Measurements from ENCODE around the gene TSEN34. TPM values are rescaled to one million over a fixed set of nuclear protein-coding genes. Genes with fewer than 3 reads are reported as not detected.
"Not testable (repeated sequence)": the region's sequence is repeated elsewhere in the genome, so short reads cannot be mapped to it uniquely, and the experiment has no call there.

The TSEN34 gene
- total RNA-seq, 1 experiment from 2014 or later: 122 TPM

DNA sequence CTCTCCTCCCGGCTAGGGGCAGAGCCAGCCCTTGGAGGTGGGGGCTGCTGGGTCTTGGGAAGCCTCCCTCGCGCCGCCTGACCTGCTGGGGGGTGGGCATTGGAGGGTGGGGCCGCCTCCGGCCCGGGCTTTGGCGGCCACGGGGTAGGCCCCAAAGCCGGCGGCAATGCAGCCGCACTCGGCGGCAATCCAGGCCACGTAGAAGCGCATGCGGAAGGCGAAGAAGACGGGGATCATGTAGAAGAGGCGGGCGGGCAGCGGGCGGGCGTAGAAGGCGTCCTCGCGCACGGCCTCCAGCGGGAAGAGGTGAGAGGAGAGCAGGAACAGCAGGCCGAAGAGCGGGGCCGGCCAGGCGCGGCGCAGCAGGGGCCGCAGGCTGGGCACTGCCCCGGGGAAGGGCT, 10.4 kb upstream of the TSEN34 start:
- peaks cover 25% of the 10 kb centered on the region for H3K36me3 ChIP-seq (ENCODE audit: low read depth, low read length)
- BruUV-seq (replicated peaks): no TSS peak

DNA sequence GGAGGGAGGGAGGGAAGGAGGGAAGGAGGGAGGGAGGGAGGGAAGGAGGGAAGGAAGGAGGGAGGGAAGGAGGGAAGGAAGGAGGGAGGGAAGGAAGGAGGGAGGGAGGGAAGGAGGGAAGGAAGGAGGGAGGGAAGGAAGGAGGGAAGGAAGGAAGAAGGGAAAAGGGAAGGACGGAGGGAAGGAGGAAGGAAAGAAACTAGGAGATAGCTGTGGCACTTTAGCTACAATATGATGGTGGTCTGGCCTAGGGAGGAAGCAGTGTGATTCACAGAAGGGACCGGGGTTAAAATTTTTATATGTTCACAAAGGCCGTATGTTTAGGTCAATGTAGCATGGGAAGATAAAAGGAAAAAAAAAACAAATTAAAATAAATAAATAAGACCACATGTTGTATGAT, 9.2 kb upstream of the TSEN34 start:
- H3F3A ChIP-seq (ENCODE audit: low read length, unreplicated experiment); H3K9me3 ChIP-seq (ENCODE audit: low read length); H3K27ac ChIP-seq (ENCODE audit: low read length); intact Hi-C loops (cut with micrococcal nuclease); H3K9me2 ChIP-seq (replicated peaks; ENCODE audit: low read length); CTCF ChIA-PET; H3K4me3 ChIP-seq (ENCODE audit: low read length); H3K4me2 ChIP-seq (ENCODE audit: low read length); ATAC-seq; POLR2A ChIA-PET (ENCODE audit: unreplicated experiment); DNase-seq; H3K79me2 ChIP-seq (ENCODE audit: low read length); H3K4me1 ChIP-seq (ENCODE audit: insufficient read depth, low read length); H2AFZ ChIP-seq (ENCODE audit: low read length); H3K27me3 ChIP-seq (ENCODE audit: low read length); H3K9ac ChIP-seq (ENCODE audit: low read length); H4K20me1 ChIP-seq (ENCODE audit: low read length); BruUV-seq (replicated peaks): not testable (repeated sequence)
- peaks cover 32% of the 10 kb centered on the region for H3K36me3 ChIP-seq (ENCODE audit: low read depth, low read length)

More for the DNA sequence above, 10.4 kb upstream of the TSEN34 start:
- TF ChIP-seq, protein P1, sequence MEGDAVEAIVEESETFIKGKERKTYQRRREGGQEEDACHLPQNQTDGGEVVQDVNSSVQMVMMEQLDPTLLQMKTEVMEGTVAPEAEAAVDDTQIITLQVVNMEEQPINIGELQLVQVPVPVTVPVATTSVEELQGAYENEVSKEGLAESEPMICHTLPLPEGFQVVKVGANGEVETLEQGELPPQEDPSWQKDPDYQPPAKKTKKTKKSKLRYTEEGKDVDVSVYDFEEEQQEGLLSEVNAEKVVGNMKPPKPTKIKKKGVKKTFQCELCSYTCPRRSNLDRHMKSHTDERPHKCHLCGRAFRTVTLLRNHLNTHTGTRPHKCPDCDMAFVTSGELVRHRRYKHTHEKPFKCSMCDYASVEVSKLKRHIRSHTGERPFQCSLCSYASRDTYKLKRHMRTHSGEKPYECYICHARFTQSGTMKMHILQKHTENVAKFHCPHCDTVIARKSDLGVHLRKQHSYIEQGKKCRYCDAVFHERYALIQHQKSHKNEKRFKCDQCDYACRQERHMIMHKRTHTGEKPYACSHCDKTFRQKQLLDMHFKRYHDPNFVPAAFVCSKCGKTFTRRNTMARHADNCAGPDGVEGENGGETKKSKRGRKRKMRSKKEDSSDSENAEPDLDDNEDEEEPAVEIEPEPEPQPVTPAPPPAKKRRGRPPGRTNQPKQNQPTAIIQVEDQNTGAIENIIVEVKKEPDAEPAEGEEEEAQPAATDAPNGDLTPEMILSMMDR (conservative IDR thresholded peaks at IDR 0.05; ENCODE audit: low read depth, low read length): no peak
- no peak for TF ChIP-seq EZH2 (IDR thresholded peaks at IDR 0.05; ENCODE audit: low read length, unreplicated experiment)
- no peak for TF ChIP-seq EZH2phosphoT487 (IDR thresholded peaks at IDR 0.05; ENCODE audit: borderline replicate concordance, low read length)
- Histone ChIP-seq H3K27me3 (ENCODE audit: low read length) (no peaks in the 10 kb centered on the region), H2AFZ (ENCODE audit: low read length) (no peak overlapping the region), H3K79me2 (ENCODE audit: low read length) (no peaks in the 10 kb centered on the region), H3K9me2 (replicated peaks; ENCODE audit: low read length) (no peaks in the 10 kb centered on the region), H3K4me2 (ENCODE audit: low read length) (no peak overlapping the region), H3F3A (ENCODE audit: low read length, unreplicated experiment) (no peaks in the 10 kb centered on the region), H3K27ac (ENCODE audit: low read length) (no peak overlapping the region), H3K4me3 (ENCODE audit: low read length) (no peak overlapping the region), H3K9me3 (ENCODE audit: low read length) (no peaks in the 10 kb centered on the region), H3K9ac (ENCODE audit: low read length) (no peak overlapping the region), H3K4me1 (ENCODE audit: insufficient read depth, low read length) (no peaks in the 10 kb centered on the region), H4K20me1 (ENCODE audit: low read length) (no peaks in the 10 kb centered on the region)
- ChIA-PET CTCF (interaction anchor here (0.7 kb wide), 1 partner anchor 85 kb away, joined by 3 read pairs; no protein-coding TSS in a partner anchor), POLR2A (ENCODE audit: unreplicated experiment) (no interaction called here)
- intact Hi-C loops (cut with micrococcal nuclease): no loop called here
- DNase-seq: peak; percentile 1
- no peak for ATAC-seq

DNA sequence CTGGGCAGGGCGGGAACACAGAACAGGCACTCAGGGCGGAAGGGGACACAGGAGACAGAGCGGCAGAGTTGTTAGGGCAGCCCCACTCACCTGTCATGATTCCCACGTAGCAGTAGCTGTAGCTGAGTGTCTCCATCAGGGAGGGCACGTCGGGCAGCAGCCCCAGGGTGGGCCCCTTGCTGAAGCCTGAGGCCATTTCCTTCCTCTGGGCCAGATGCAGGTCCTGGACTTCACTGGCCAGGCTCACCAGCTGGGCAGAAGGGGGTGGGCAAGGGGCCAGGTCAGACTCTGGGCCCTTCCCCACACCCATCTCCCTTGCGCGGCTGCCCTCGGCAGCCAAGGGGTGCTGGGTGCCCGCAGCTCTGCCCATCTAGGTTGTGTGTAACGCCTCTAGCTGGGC, 7.7 kb upstream of the TSEN34 start:
- ATAC-seq (no peak), DNase-seq (no peak)
- H3K79me2 ChIP-seq (ENCODE audit: low read length): peaks cover 22% of the 10 kb centered on the region
- H3K9ac ChIP-seq (ENCODE audit: low read length): no peak overlapping the region
- H3K9me3 ChIP-seq (ENCODE audit: low read length): no peaks in the 10 kb centered on the region
- peaks cover 10% of the 10 kb centered on the region; the same call in 1 of the 2 replicates for H3K4me1 ChIP-seq (ENCODE audit: insufficient read depth, low read length)
- H3K27me3 ChIP-seq (ENCODE audit: low read length): no peaks in the 10 kb centered on the region
- no peak overlapping the region for H3K4me2 ChIP-seq (ENCODE audit: low read length)
- CTCF ChIA-PET: no interaction called here
- no peak for TF ChIP-seq EZH2 (IDR thresholded peaks at IDR 0.05; ENCODE audit: low read length, unreplicated experiment)
- no peak for TF ChIP-seq EZH2phosphoT487 (IDR thresholded peaks at IDR 0.05; ENCODE audit: borderline replicate concordance, low read length)
- no TSS peak for BruUV-seq (replicated peaks)
- no peak overlapping the region for H3K27ac ChIP-seq (ENCODE audit: low read length)
- H3K36me3 ChIP-seq (ENCODE audit: low read depth, low read length): peaks cover 33% of the 10 kb centered on the region
- no peak overlapping the region for H2AFZ ChIP-seq (ENCODE audit: low read length)
- intact Hi-C loops (cut with micrococcal nuclease): no loop called here
- no peak overlapping the region for H3K4me3 ChIP-seq (ENCODE audit: low read length)
- no peaks in the 10 kb centered on the region for H3K9me2 ChIP-seq (replicated peaks; ENCODE audit: low read length)
- no peaks in the 10 kb centered on the region for H3F3A ChIP-seq (ENCODE audit: low read length, unreplicated experiment)
- H4K20me1 ChIP-seq (ENCODE audit: low read length): no peaks in the 10 kb centered on the region
- POLR2A ChIA-PET (ENCODE audit: unreplicated experiment): no interaction called here

DNA sequence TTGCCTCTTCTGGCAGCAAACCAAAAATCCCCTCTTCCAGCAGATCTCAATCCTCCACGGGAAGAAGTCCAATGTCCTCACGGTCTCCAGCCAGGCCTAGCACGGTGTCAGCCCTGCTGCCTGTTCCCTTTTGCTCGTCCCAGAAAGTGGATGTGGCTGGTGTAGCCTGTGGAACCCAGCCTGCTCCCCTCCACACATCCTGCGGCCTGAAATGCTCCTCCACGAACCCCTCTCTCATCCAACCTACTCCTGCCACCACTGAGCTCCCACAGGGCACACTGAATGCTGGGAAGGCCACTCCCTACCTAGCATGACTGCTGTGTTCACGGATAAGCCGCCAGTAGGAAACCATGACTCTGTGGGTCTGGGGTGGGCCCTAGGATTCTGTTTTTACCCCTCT, 4.8 kb upstream of the TSEN34 start:
- Histone ChIP-seq H3K27me3 (ENCODE audit: low read length) (no peaks in the 10 kb centered on the region), H4K20me1 (ENCODE audit: low read length) (no peaks in the 10 kb centered on the region), H3K4me1 (ENCODE audit: insufficient read depth, low read length) (peaks cover 10% of the 10 kb centered on the region; the same call in 1 of the 2 replicates), H3F3A (ENCODE audit: low read length, unreplicated experiment) (no peaks in the 10 kb centered on the region), H3K4me3 (ENCODE audit: low read length) (no peak overlapping the region), H3K9me2 (replicated peaks; ENCODE audit: low read length) (no peaks in the 10 kb centered on the region), H3K36me3 (ENCODE audit: low read depth, low read length) (peaks cover 24% of the 10 kb centered on the region; the same call in 1 of the 2 replicates), H3K9ac (ENCODE audit: low read length) (no peak overlapping the region), H3K27ac (ENCODE audit: low read length) (no peak overlapping the region), H3K4me2 (ENCODE audit: low read length) (no peak overlapping the region), H3K9me3 (ENCODE audit: low read length) (no peaks in the 10 kb centered on the region), H3K79me2 (ENCODE audit: low read length) (peaks cover 28% of the 10 kb centered on the region), H2AFZ (ENCODE audit: low read length) (no peak overlapping the region)
- intact Hi-C loops (cut with micrococcal nuclease): no loop called here
- no peak for ATAC-seq
- peak; percentile 0 for DNase-seq
- BruUV-seq (replicated peaks): no TSS peak
- ChIA-PET CTCF (no interaction called here), POLR2A (ENCODE audit: unreplicated experiment) (no interaction called here)
- TF ChIP-seq, protein P1 (conservative IDR thresholded peaks at IDR 0.05; ENCODE audit: low read depth, low read length): no peak
- no peak for TF ChIP-seq EZH2 (IDR thresholded peaks at IDR 0.05; ENCODE audit: low read length, unreplicated experiment)
- TF ChIP-seq EZH2phosphoT487 (IDR thresholded peaks at IDR 0.05; ENCODE audit: borderline replicate concordance, low read length): no peak
